Omental fat pad (tissue), 4 donors: ENCODE results near the gene OR5AP2. TPM values are rescaled to one million over a fixed set of nuclear protein-coding genes. Genes with fewer than 3 reads are reported as not detected.
"Not testable (repeated sequence)": the region's sequence is repeated elsewhere in the genome, so short reads cannot be mapped to it uniquely, and the experiment has no call there.

Experiments used
- ATAC-seq: fragments of 150-250 bp; one replicate; pipeline ENCODE4 v1.9.1; 2016; ENCODE audit warnings: mild to moderate bottlenecking, moderate library complexity; ENCODE audit not compliant: low FRiP score
- DNase-seq: peaks from one replicate; pipeline ENCODE4 v3.0.0-alpha.2; 2019; ENCODE audit warnings: low spot score
- CTCF ChIP-seq, 3 donors: fragments of 450-650 bp; IDR thresholded peaks; one replicate each; pipeline ENCODE4 v1.5.1; 2016 to 2017; ENCODE audit warnings: antibody characterized with exemption in 3 of 3, mild to moderate bottlenecking in 3 of 3, moderate library complexity in 2 of 3
- total RNA-seq, 4 donors: library from RNA; depleted of rRNA; stranded (reverse); fragments of >200 nt; gene quantifications; one replicate each; pipeline ENCODE4 v1.1.0, GENCODE V29; 2016

OR5AP2 gene
- not detected for total RNA-seq

- no peak for DNase-seq
- no peak for TF ChIP-seq CTCF (IDR thresholded peaks at IDR 0.05)
- no peak for ATAC-seq
Observed at GRCh38 chr11:56642339-56642738, at the start of gene OR5AP2. Gene OR5AP2 (minus strand): TSS chr11:56642439. CDS start chr11:56642439, 0 bp downstream.

GRCh38 chr11:56691179-56691578, 48.9 kb upstream of the OR5AP2 start:
- not testable (repeated sequence) for ATAC-seq

GRCh38 chr11:56688554-56689100, 46.4 kb upstream of the OR5AP2 start:
- ATAC-seq: no peak
- no peak for TF ChIP-seq CTCF (IDR thresholded peaks at IDR 0.05)
- DNase-seq: no peak

More at GRCh38 chr11:56691179-56691578, 48.9 kb upstream of the OR5AP2 start:
- DNase-seq: not testable (repeated sequence)

GRCh38 chr11:56670984-56671383, 28.7 kb upstream of the OR5AP2 start:
- no peak for ATAC-seq
- no peak for DNase-seq
- TF ChIP-seq CTCF (IDR thresholded peaks at IDR 0.05): no peak

- ATAC-seq (no peak), DNase-seq (no peak)
- TF ChIP-seq CTCF (IDR thresholded peaks at IDR 0.05): no peak
Observed at GRCh38 chr11:56663386-56663785, 21.1 kb upstream of the OR5AP2 start, which contains the start of gene OR5AR1. Gene OR5AR1 (plus strand): TSS chr11:56663686. CDS start chr11:56663686, 0 bp downstream.

- no peak for ATAC-seq
- no peak for TF ChIP-seq CTCF (IDR thresholded peaks at IDR 0.05)
Observed at GRCh38 chr11:56659755-56660154, 17.5 kb upstream of the OR5AP2 start.

GRCh38 chr11:56637500-56637899, 4.7 kb downstream of the OR5AP2 start:
- no peak for DNase-seq
- no peak for TF ChIP-seq CTCF (IDR thresholded peaks at IDR 0.05)
- ATAC-seq: no peak

More at GRCh38 chr11:56659755-56660154, 17.5 kb upstream of the OR5AP2 start:
- no peak for DNase-seq
